ENCODE measurements around the gene LDLRAP1.

LDLRAP1 gene

DNA sequence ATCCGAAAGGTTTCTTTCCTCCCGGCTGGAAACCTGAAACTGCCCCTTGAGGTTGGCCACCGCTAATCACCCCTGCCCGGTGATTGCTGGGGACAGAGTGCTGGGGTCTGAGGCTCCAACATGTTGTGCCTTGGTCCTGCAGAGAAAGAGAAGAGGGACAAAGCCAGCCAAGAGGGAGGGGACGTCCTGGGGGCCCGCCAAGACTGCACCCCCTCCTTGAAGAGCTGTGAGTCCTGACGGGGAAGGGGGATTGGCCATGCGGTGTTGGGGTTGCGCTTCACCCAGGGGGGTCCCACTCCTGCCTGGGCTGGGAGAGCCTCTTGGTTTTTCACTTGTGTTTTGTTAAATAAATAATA is 19.5 kb downstream of the LDLRAP1 start:
- DNase-seq (ENCODE audit: extremely low read depth, insufficient read length), result no peak
- Histone ChIP-seq H3K36me3 (ENCODE audit: control insufficient read depth, insufficient read depth, low read length) (peaks cover 28% of the 10 kb centered on the region), H3K4me3 (replicated peaks; ENCODE audit: low read depth, low read length) (no peak overlapping the region), H3K27me3 (replicated peaks; ENCODE audit: control insufficient read depth, insufficient read depth, low read length) (no peaks in the 10 kb centered on the region)
- TF ChIP-seq, protein P1, sequence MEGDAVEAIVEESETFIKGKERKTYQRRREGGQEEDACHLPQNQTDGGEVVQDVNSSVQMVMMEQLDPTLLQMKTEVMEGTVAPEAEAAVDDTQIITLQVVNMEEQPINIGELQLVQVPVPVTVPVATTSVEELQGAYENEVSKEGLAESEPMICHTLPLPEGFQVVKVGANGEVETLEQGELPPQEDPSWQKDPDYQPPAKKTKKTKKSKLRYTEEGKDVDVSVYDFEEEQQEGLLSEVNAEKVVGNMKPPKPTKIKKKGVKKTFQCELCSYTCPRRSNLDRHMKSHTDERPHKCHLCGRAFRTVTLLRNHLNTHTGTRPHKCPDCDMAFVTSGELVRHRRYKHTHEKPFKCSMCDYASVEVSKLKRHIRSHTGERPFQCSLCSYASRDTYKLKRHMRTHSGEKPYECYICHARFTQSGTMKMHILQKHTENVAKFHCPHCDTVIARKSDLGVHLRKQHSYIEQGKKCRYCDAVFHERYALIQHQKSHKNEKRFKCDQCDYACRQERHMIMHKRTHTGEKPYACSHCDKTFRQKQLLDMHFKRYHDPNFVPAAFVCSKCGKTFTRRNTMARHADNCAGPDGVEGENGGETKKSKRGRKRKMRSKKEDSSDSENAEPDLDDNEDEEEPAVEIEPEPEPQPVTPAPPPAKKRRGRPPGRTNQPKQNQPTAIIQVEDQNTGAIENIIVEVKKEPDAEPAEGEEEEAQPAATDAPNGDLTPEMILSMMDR (IDR thresholded peaks at IDR 0.05; ENCODE audit: insufficient read depth, low read length, poor library complexity, severe bottlenecking), result no peak

DNA sequence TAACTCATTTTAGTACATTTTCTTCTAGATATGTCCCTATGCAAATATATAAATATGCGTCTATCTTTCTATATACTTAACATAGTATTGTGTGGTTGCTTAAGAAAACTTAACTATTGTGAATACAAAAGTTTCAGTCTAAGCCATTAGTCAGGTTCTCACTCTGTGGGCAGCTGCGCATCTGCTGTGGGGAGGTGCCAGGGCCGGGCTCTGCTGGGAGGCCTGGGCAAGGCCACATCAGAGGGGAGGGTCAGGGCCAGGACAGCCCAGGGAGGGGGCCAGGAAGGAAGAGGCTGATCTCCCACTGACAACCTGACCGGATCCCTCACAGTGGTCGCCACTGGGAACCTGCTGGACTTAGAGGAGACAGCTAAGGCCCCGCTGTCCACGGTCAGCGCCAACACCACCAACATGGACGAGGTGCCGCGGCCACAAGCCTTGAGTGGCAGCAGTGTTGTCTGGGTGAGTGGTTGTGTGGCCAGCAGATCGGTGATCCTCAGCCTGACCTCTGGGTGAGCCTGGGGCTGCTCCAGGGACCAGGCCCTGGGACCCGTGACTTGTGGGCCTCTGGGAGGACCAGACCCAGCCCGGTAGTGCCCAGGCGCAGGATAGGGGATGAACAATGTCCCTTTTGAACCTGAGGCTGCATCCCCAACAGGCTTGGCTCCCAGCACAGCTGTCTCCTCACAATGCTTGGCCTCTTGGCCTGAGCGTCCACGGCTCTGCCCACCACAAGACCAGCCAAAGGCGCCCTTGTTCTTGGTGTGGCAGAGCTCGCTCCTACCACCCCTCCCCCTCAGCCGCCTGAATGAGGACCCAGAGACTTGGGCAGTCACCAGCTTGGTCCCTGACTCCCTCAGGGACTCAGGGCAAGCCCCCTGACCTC is 20.2 kb downstream of the LDLRAP1 start:
- H3K27me3 ChIP-seq (replicated peaks; ENCODE audit: control insufficient read depth, insufficient read depth, low read length), result no peaks in the 10 kb centered on the region
- H3K36me3 ChIP-seq (ENCODE audit: control insufficient read depth, insufficient read depth, low read length), result peaks cover 26% of the 10 kb centered on the region
- no peak overlapping the region for H3K4me3 ChIP-seq (replicated peaks; ENCODE audit: low read depth, low read length)
- no peak for DNase-seq (ENCODE audit: extremely low read depth, insufficient read length)
- TF ChIP-seq, protein P1 (IDR thresholded peaks at IDR 0.05; ENCODE audit: insufficient read depth, low read length, poor library complexity, severe bottlenecking), result no peak

DNA sequence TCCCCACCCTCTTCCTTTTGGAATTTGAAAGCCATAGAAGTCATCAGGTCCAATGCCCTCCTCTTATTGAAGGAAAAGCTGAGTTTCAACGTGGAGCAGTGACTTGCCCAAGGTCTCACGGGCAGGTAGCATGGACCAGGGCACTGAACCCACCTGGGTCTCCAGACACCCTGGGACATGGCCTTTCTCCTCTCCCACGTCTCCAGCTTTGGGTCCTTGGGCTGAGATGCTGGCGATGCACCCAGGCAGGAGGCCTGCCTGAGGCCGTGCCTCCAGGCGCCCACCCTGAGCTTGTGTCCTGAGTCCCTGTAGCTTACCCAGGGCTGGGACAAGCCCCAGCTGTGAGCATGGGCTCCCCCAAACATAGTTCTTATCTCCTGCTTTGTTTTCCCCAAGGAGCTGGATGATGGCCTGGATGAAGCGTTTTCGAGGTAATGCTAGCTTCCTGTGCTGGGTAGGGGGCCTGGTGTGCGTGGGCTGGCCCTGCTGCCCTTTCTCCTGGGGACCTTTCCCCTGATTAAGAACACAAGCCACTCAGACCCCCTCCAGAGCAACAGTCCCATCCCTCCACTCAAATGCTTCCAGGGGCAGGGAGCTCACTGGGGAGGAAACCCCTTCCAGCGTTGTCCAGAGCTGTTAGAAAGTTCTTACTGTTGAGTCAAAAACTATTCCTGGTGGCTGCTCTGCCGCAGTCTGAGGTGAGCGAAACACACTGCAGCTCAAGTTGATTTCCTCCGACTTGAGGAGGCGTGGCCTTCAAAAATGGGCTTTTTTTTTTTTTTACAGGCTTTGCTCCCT is 21.6 kb downstream of the LDLRAP1 start:
- no peak overlapping the region for H3K4me3 ChIP-seq (replicated peaks; ENCODE audit: low read depth, low read length)
- no peaks in the 10 kb centered on the region for H3K27me3 ChIP-seq (replicated peaks; ENCODE audit: control insufficient read depth, insufficient read depth, low read length)
- DNase-seq (ENCODE audit: extremely low read depth, insufficient read length), result no peak
- H3K36me3 ChIP-seq (ENCODE audit: control insufficient read depth, insufficient read depth, low read length), result peaks cover 20% of the 10 kb centered on the region
- TF ChIP-seq, protein P1 (IDR thresholded peaks at IDR 0.05; ENCODE audit: insufficient read depth, low read length, poor library complexity, severe bottlenecking), result no peak

DNA sequence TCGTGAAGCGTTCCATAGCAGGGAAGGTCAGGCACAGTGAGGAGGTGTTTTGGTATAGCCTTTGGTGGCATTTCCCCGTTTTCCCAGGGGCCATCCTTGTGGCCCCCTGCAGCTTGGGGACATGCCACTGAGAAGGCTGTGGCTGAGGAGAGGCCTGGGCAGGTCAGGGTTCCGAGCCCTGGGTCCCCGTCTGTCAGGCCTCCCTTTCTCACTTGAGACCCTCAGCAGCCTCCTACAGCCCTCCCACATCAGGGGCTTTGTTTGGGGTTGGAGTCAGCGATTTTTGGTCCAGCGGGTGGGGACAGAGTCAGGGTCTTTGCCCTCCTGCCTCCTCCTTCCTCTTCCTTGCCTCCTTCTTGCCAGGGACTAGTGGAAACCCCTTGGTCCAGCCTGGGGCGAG is 22.2 kb downstream of the LDLRAP1 start:
- Histone ChIP-seq H3K27me3 (replicated peaks; ENCODE audit: control insufficient read depth, insufficient read depth, low read length) (no peaks in the 10 kb centered on the region), H3K4me3 (replicated peaks; ENCODE audit: low read depth, low read length) (no peak overlapping the region), H3K36me3 (ENCODE audit: control insufficient read depth, insufficient read depth, low read length) (peaks cover 18% of the 10 kb centered on the region)
- DNase-seq (ENCODE audit: extremely low read depth, insufficient read length), result no peak
- TF ChIP-seq, protein P1 (IDR thresholded peaks at IDR 0.05; ENCODE audit: insufficient read depth, low read length, poor library complexity, severe bottlenecking), result no peak

DNA sequence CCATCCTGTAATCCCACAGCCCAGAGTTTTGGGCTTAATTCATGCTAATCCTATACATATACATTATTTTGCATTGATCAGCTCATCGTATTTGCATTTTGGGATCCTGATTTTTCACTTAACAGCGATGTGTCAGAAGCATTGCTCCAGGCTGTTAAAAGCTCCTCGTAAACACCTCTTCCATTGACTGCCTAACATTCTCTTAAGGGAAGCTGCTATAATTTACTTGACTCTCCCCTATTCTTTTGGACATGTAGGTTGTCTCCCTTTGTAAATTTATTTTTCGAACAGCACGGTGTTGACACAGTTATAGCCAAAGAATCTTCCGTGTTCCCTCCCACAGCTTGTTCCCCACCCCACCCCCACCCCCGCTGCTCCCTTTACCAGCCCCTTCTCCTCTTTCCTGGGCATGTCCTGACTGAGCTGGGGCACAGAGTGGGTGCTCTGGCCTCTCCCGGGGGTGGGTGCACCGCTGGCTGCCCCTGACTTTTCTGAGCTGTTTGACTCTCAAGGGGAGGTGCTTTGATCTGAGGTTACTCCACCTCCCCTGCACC is 22.8 kb downstream of the LDLRAP1 start:
- TF ChIP-seq, protein P1 (IDR thresholded peaks at IDR 0.05; ENCODE audit: insufficient read depth, low read length, poor library complexity, severe bottlenecking), result no peak
- H3K36me3 ChIP-seq (ENCODE audit: control insufficient read depth, insufficient read depth, low read length), result peaks cover 18% of the 10 kb centered on the region
- H3K27me3 ChIP-seq (replicated peaks; ENCODE audit: control insufficient read depth, insufficient read depth, low read length), result no peaks in the 10 kb centered on the region
- no peak overlapping the region for H3K4me3 ChIP-seq (replicated peaks; ENCODE audit: low read depth, low read length)
- DNase-seq (ENCODE audit: extremely low read depth, insufficient read length), result no peak
